ENCODE results near the gene ZNF774. TPM values are rescaled to one million over a fixed set of nuclear protein-coding genes. Genes with fewer than 3 reads are reported as not detected.
"Not testable (repeated sequence)": the region's sequence is repeated elsewhere in the genome, so short reads cannot be mapped to it uniquely, and the experiment has no call there.

The ZNF774 gene
- total RNA-seq, 2 donors from 2014 or later, result 2.5 to 3.6 TPM

DNA sequence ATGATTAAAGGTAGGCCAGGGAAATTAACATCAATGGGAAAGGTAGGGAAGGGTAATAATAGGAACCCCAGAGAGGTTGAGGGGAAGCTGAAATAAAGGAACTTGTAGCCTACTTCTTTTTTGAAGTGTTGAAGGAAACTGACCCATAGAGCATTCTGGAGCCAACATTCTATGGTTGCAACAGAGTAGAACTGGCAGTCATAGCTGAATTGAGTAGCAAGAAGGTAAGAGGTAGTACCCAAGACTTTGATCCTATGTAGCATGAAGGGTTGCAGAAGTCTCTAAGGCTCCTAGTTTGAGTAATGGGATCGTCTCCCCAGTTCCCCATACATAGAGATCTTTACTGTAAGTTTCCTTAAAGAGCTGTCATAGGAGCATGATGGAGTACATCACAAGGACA is 7.4 kb upstream of the ZNF774 start:
- Mint-ChIP-seq H3K9me3 (peaks cover 3% of the 10 kb centered on the region), H3K4me1 (no peaks in the 10 kb centered on the region), H3K27me3 (ENCODE audit: insufficient read depth) (peaks cover 81% of the 10 kb centered on the region), H3K27ac (no peak overlapping the region), H3K4me3 (no peak overlapping the region), H3K36me3 (ENCODE audit: low read depth) (no peaks in the 10 kb centered on the region)
- no peak overlapping the region for H3K4me3 ChIP-seq (ENCODE audit: low read length)
- 86 to 100% methylated on average over 1 of the region's 1 CpG for WGBS, 2 experiments (ENCODE audit: insufficient coverage in 1 of 2, insufficient read length in 1 of 2)
- no peaks in the 10 kb centered on the region for H3K4me1 ChIP-seq (ENCODE audit: control insufficient read depth, insufficient read depth, low read length)
- no peak overlapping the region for H3K27ac ChIP-seq (ENCODE audit: low read depth, low read length)
- TF ChIP-seq, protein P1, sequence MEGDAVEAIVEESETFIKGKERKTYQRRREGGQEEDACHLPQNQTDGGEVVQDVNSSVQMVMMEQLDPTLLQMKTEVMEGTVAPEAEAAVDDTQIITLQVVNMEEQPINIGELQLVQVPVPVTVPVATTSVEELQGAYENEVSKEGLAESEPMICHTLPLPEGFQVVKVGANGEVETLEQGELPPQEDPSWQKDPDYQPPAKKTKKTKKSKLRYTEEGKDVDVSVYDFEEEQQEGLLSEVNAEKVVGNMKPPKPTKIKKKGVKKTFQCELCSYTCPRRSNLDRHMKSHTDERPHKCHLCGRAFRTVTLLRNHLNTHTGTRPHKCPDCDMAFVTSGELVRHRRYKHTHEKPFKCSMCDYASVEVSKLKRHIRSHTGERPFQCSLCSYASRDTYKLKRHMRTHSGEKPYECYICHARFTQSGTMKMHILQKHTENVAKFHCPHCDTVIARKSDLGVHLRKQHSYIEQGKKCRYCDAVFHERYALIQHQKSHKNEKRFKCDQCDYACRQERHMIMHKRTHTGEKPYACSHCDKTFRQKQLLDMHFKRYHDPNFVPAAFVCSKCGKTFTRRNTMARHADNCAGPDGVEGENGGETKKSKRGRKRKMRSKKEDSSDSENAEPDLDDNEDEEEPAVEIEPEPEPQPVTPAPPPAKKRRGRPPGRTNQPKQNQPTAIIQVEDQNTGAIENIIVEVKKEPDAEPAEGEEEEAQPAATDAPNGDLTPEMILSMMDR (conservative IDR thresholded peaks at IDR 0.05), result no peak
- H3K27me3 ChIP-seq (ENCODE audit: control insufficient read depth, insufficient read depth, low read length, poor library complexity, severe bottlenecking), result peaks cover 76% of the 10 kb centered on the region
- no peak for DNase-seq
- no peaks in the 10 kb centered on the region for H3K36me3 ChIP-seq (ENCODE audit: control insufficient read depth, insufficient read depth, low read length)
- H3K9ac ChIP-seq (ENCODE audit: extremely low read depth, low read length, poor library complexity, severe bottlenecking), result no peak overlapping the region
- no peaks in the 10 kb centered on the region for H3K9me3 ChIP-seq (ENCODE audit: control insufficient read depth, low read length)

DNA sequence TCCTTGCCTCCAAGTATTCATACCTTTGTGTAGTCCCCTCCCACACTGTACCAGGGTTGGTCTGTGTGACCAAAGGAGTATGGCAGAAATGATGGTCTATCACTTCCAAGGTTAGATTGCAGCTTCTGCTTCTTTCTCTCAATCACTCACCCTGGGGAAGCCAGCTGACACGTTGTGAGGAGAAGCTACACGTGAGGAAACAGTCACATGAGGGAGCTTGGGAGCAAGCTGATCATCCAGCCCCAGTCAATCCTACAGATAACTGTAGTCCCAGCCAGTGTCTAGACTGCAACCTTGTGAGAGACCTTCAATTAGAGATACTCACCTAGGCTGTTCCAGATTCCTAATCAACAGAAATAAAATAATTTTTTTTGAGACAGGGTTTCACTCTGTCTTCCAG is 6.2 kb upstream of the ZNF774 start:
- Mint-ChIP-seq H3K27ac (no peak overlapping the region), H3K27me3 (ENCODE audit: insufficient read depth) (peaks cover 80% of the 10 kb centered on the region), H3K9me3 (no peaks in the 10 kb centered on the region), H3K4me3 (no peak overlapping the region), H3K36me3 (ENCODE audit: low read depth) (no peaks in the 10 kb centered on the region), H3K4me1 (no peaks in the 10 kb centered on the region)
- no peaks in the 10 kb centered on the region for H3K4me1 ChIP-seq (ENCODE audit: control insufficient read depth, insufficient read depth, low read length)
- no peaks in the 10 kb centered on the region for H3K9me3 ChIP-seq (ENCODE audit: control insufficient read depth, low read length)
- no peak overlapping the region for H3K27ac ChIP-seq (ENCODE audit: low read depth, low read length)
- TF ChIP-seq, protein P1 (conservative IDR thresholded peaks at IDR 0.05), result no peak
- DNase-seq, result no peak
- H3K36me3 ChIP-seq (ENCODE audit: control insufficient read depth, insufficient read depth, low read length), result no peaks in the 10 kb centered on the region
- 26 to 29% methylated on average over 2 of the region's 2 CpGs for WGBS, 2 experiments (ENCODE audit: insufficient coverage in 1 of 2, insufficient read length in 1 of 2)
- H3K4me3 ChIP-seq (ENCODE audit: low read length), result no peak overlapping the region
- H3K9ac ChIP-seq (ENCODE audit: extremely low read depth, low read length, poor library complexity, severe bottlenecking), result no peak overlapping the region
- peaks cover 82% of the 10 kb centered on the region for H3K27me3 ChIP-seq (ENCODE audit: control insufficient read depth, insufficient read depth, low read length, poor library complexity, severe bottlenecking)

DNA sequence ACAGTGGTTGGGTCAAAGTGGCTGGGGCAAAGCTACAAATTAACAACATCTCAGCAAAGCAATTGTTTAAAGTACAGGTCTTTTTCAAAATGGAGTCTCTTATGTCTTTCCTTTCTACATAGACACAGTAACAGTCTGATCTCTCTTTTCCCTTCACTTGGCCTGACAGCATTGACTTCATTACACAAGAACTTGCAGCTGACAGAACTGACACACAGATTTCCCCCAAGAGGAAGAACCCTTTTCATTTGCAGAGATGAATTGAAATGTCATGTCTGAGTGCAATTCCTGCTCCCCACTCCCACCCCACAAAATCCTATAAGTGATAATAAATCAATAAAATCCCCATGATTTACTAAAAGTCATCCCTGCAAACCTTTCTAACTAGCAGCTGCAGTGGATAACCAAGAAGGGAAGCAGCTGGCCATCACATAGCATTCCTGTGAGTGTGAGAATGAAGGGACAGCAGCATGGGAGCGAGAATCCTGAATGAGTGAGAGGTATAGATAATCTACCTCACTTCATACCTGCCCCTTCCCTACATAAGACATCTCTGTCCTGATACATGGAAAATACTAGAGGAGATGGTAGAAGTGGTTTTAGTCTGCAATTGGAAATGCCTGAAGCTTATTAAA is 4.5 kb upstream of the ZNF774 start:
- H3K27me3 ChIP-seq (ENCODE audit: control insufficient read depth, insufficient read depth, low read length, poor library complexity, severe bottlenecking), result peaks cover 84% of the 10 kb centered on the region
- peaks cover 81% of the 10 kb centered on the region for H3K27me3 Mint-ChIP-seq (ENCODE audit: insufficient read depth)
- not testable (repeated sequence) for DNase-seq; H3K9me3 Mint-ChIP-seq; H3K9ac ChIP-seq (ENCODE audit: extremely low read depth, low read length, poor library complexity, severe bottlenecking); H3K4me1 Mint-ChIP-seq; H3K36me3 Mint-ChIP-seq (ENCODE audit: low read depth); H3K27ac ChIP-seq (ENCODE audit: low read depth, low read length); H3K36me3 ChIP-seq (ENCODE audit: control insufficient read depth, insufficient read depth, low read length); H3K27ac Mint-ChIP-seq; H3K4me3 ChIP-seq (ENCODE audit: low read length); H3K9me3 ChIP-seq (ENCODE audit: control insufficient read depth, low read length); H3K4me3 Mint-ChIP-seq; H3K4me1 ChIP-seq (ENCODE audit: control insufficient read depth, insufficient read depth, low read length)
- no CpG with 5 or more reads among the region's 1 CpG for WGBS, 2 experiments (ENCODE audit: insufficient coverage in 1 of 2, insufficient read length in 1 of 2)

DNA sequence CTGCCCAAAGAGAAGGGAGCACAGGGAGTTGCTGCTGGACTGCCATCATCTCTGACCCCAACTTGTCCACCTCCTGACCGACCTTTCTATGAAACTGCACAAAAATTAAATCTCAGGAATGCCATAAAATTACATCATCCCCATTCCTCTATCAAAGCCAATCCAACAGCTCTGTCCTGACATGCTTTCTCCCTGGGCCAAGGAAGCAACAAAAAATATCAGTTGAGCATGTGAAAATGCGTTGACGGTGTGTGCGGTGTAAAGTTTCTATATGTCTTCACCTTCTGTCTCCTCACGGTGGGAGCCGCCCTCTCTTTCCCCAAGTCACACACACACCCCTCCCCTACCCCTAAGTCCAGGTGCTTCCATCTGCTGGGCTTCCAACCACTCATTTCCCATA is 3.6 kb upstream of the ZNF774 start:
- no peak overlapping the region for H3K27ac Mint-ChIP-seq

More for the DNA sequence above, 3.6 kb upstream of the ZNF774 start:
- H3K9ac ChIP-seq (ENCODE audit: extremely low read depth, low read length, poor library complexity, severe bottlenecking), result no peak overlapping the region
- H3K4me3 ChIP-seq (ENCODE audit: low read length), result no peak overlapping the region
- H3K36me3 Mint-ChIP-seq (ENCODE audit: low read depth), result no peaks in the 10 kb centered on the region
- TF ChIP-seq, protein P1 (conservative IDR thresholded peaks at IDR 0.05), result no peak
- peaks cover 81% of the 10 kb centered on the region for H3K27me3 Mint-ChIP-seq (ENCODE audit: insufficient read depth)
- no peaks in the 10 kb centered on the region for H3K36me3 ChIP-seq (ENCODE audit: control insufficient read depth, insufficient read depth, low read length)
- no peaks in the 10 kb centered on the region for H3K9me3 Mint-ChIP-seq
- H3K4me3 Mint-ChIP-seq, result no peak overlapping the region
- no peaks in the 10 kb centered on the region for H3K4me1 ChIP-seq (ENCODE audit: control insufficient read depth, insufficient read depth, low read length)
- H3K9me3 ChIP-seq (ENCODE audit: control insufficient read depth, low read length), result no peaks in the 10 kb centered on the region
- no peaks in the 10 kb centered on the region for H3K4me1 Mint-ChIP-seq
- H3K27ac ChIP-seq (ENCODE audit: low read depth, low read length), result no peak overlapping the region
- peaks cover 80% of the 10 kb centered on the region for H3K27me3 ChIP-seq (ENCODE audit: control insufficient read depth, insufficient read depth, low read length, poor library complexity, severe bottlenecking)
- 94 to 100% methylated on average over 5 to 6 of the region's 6 CpGs for WGBS, 2 experiments (ENCODE audit: insufficient coverage in 1 of 2, insufficient read length in 1 of 2)
- no peak for DNase-seq
